GM23338 (cell line): ENCODE results near the gene MEF2D. TPM values are rescaled to one million over a fixed set of nuclear protein-coding genes. Genes with fewer than 3 reads are reported as not detected.

Experiments used
- ATAC-seq: fragments of 200-7000 bp; cut with Tn5 transposase; 3 replicates; pipeline ENCODE4 v1.9.1; 2020
- DNase-seq: peaks from one replicate; pipeline ENCODE4 v3.0.0-alpha.2; 2015; ENCODE audit warnings: low spot score
- H2AFZ ChIP-seq: fragments of 200-600 bp; sonication (generic); 2 replicates; pipeline ENCODE4 v1.8.0; 2016; ENCODE audit warnings: antibody characterized with exemption, mild to moderate bottlenecking, moderate library complexity
- H3F3A ChIP-seq: fragments of 200-600 bp; sonication (generic); replicated peaks from 2 replicates; pipeline ENCODE4 v1.8.0; 2017; ENCODE audit warnings: antibody characterized with exemption, mixed run types, low read depth
- H3K27ac ChIP-seq: fragments of 200-600 bp; sonication (generic); 2 replicates; pipeline ENCODE4 v1.6.1; 2016; ENCODE audit warnings: low read depth
- H3K27me3 ChIP-seq: fragments of 200-600 bp; sonication (generic); 2 replicates; pipeline ENCODE4 v1.8.0; 2016; ENCODE audit warnings: mild to moderate bottlenecking, mixed run types, moderate library complexity; ENCODE audit not compliant: insufficient read depth
- H3K36me3 ChIP-seq: fragments of 200-600 bp; sonication (generic); 2 replicates; pipeline ENCODE4 v1.8.0; 2016; ENCODE audit warnings: mild to moderate bottlenecking; ENCODE audit not compliant: insufficient read depth
- H3K4me1 ChIP-seq: fragments of 200-600 bp; sonication (generic); 2 replicates; pipeline ENCODE4 v1.8.0; 2016; ENCODE audit warnings: mild to moderate bottlenecking, moderate library complexity; ENCODE audit not compliant: insufficient read depth
- H3K4me2 ChIP-seq: fragments of 200-600 bp; sonication (generic); 2 replicates; pipeline ENCODE4 v1.7.1; 2017; ENCODE audit warnings: mixed run types
- H3K4me3 ChIP-seq: fragments of 200-600 bp; sonication (generic); 2 replicates; pipeline ENCODE4 v1.6.1; 2016; ENCODE audit warnings: mixed run types
- H3K79me2 ChIP-seq: fragments of 200-600 bp; sonication (generic); replicated peaks from 2 replicates; pipeline ENCODE4 v1.8.0; 2017; ENCODE audit warnings: mild to moderate bottlenecking; ENCODE audit not compliant: insufficient read depth
- H3K9me2 ChIP-seq: fragments of 200-600 bp; sonication (generic); 2 replicates; pipeline ENCODE4 v1.8.0; 2017; ENCODE audit not compliant: insufficient read depth
- H4K20me1 ChIP-seq: fragments of 200-600 bp; sonication (generic); replicated peaks from 2 replicates; pipeline ENCODE4 v1.8.0; 2017; ENCODE audit warnings: mild to moderate bottlenecking; ENCODE audit not compliant: insufficient read depth
- H3K27ac Mint-ChIP-seq: 2 replicates; pipeline ENCODE4 v1.8.0; 2020; ENCODE audit warnings: inconsistent platforms, mild to moderate bottlenecking, moderate library complexity, mixed read lengths
- H3K27me3 Mint-ChIP-seq: 3 replicates; pipeline ENCODE4 v1.8.0; 2022; ENCODE audit warnings: low read depth, mild to moderate bottlenecking, moderate library complexity, mixed read lengths, inconsistent platforms; ENCODE audit not compliant: insufficient read depth, poor library complexity
- H3K36me3 Mint-ChIP-seq: 3 replicates; pipeline ENCODE4 v1.8.0; 2021; ENCODE audit warnings: low read depth, mild to moderate bottlenecking, inconsistent platforms, moderate library complexity, mixed read lengths
- H3K4me1 Mint-ChIP-seq: 3 replicates; pipeline ENCODE4 v1.8.0; 2020; ENCODE audit warnings: mild to moderate bottlenecking, inconsistent platforms, mixed read lengths
- H3K4me3 Mint-ChIP-seq: 3 replicates; pipeline ENCODE4 v1.8.0; 2021; ENCODE audit warnings: moderate library complexity, mild to moderate bottlenecking, inconsistent platforms, mixed read lengths
- H3K9me3 Mint-ChIP-seq: 3 replicates; pipeline ENCODE4 v1.8.0; 2020; ENCODE audit warnings: moderate library complexity, mild to moderate bottlenecking, inconsistent platforms, mixed read lengths
- CREB1 ChIP-seq: fragments of 250-450 bp; sonication (Bioruptor Pico); IDR thresholded peaks from 2 replicates; pipeline ENCODE4 v1.5.0; 2020; ENCODE audit warnings: low read depth, mild to moderate bottlenecking, moderate library complexity
- CTCF ChIP-seq, 2 experiments: fragments of 200-600 bp in 1 of 2; sonication (generic) in 1 of 2; conservative IDR thresholded peaks; 2 replicates each; pipeline versions ENCODE4 v1.5.1 to v1.6.1; 2016 to 2017; ENCODE audit warnings: antibody characterized with exemption in 2 of 2, low read depth in 2 of 2, mild to moderate bottlenecking in 2 of 2, moderate library complexity in 1 of 2
- ETS1 ChIP-seq: IDR thresholded peaks from 2 replicates; pipeline ENCODE4 v1.6.1; 2016; ENCODE audit warnings: antibody characterized with exemption
- EZH2 ChIP-seq: fragments of 200-600 bp; sonication (generic); IDR thresholded peaks from one replicate; pipeline ENCODE4 v1.8.0; 2017; ENCODE audit warnings: antibody characterized with exemption, mild to moderate bottlenecking, low read depth; ENCODE audit not compliant: unreplicated experiment
- EZH2phosphoT487 ChIP-seq: fragments of 200-600 bp; sonication (generic); IDR thresholded peaks from one replicate; pipeline ENCODE4 v1.8.1; 2018; ENCODE audit warnings: antibody characterized with exemption; ENCODE audit not compliant: unreplicated experiment
- JUNB ChIP-seq: IDR thresholded peaks from one replicate; pipeline ENCODE4 v1.6.1; 2016; ENCODE audit warnings: antibody characterized with exemption; ENCODE audit not compliant: unreplicated experiment
- NANOG ChIP-seq: IDR thresholded peaks from 2 replicates; pipeline ENCODE4 v1.6.1; 2016; ENCODE audit warnings: antibody characterized with exemption, borderline replicate concordance
- POLR2AphosphoS5 ChIP-seq: IDR thresholded peaks from 2 replicates; pipeline ENCODE4 v1.6.1; 2016; ENCODE audit warnings: antibody characterized with exemption, low read depth
- STAT1 ChIP-seq: IDR thresholded peaks from one replicate; pipeline ENCODE4 v1.6.1; 2016; ENCODE audit warnings: antibody characterized with exemption; ENCODE audit not compliant: unreplicated experiment
- ZNF331 ChIP-seq: fragments of 250-450 bp; sonication (Bioruptor Pico); IDR thresholded peaks from 2 replicates; pipeline ENCODE4 v1.5.0; 2020; ENCODE audit warnings: low read depth, mild to moderate bottlenecking, moderate library complexity
- ZNF462 ChIP-seq: fragments of 250-450 bp; sonication (Bioruptor Pico); IDR thresholded peaks from 2 replicates; pipeline ENCODE4 v1.5.0; 2020; ENCODE audit warnings: mild to moderate bottlenecking, moderate library complexity
- polyA plus RNA-seq: library from polyadenylated mRNA; unstranded; fragments of >200 nt; fragmentation: Nextera tagmentation; extraction: Ambion mirVana; gene quantifications from 2 replicates; pipeline ENCODE4 v1.2.1, GENCODE V29; 2016
- total RNA-seq: library from RNA; depleted of rRNA; stranded (reverse); fragments of >200 nt; shearing (Covaris generic); gene quantifications from 2 replicates; pipeline ENCODE4 v1.2.3, GENCODE V29; 2014

The MEF2D gene
- total and polyA plus RNA-seq, 2 experiments from 2014 or later, result 10.6 to 15.5 TPM

- Mint-ChIP-seq H3K4me1 (peaks cover 13% of the 10 kb centered on the region; the same call in 2 of the 3 replicates), H3K27me3 (peaks cover 9% of the 10 kb centered on the region), H3K4me3 (no peak overlapping the region), H3K9me3 (no peaks in the 10 kb centered on the region), H3K27ac (no peak overlapping the region), H3K36me3 (no peaks in the 10 kb centered on the region)
- Histone ChIP-seq H3K27me3 (no peaks in the 10 kb centered on the region), H2AFZ (no peak overlapping the region), H3K27ac (no peak overlapping the region), H3K79me2 (no peaks in the 10 kb centered on the region), H3K36me3 (no peaks in the 10 kb centered on the region), H3K9me2 (no peaks in the 10 kb centered on the region), H3F3A (no peaks in the 10 kb centered on the region), H3K4me2 (no peak overlapping the region), H4K20me1 (no peaks in the 10 kb centered on the region), H3K4me3 (no peak overlapping the region), H3K4me1 (no peaks in the 10 kb centered on the region)
- no peak for ATAC-seq
- TF ChIP-seq ZNF331 (CRISPR knock-in tag), result no peak
- no peak for TF ChIP-seq EZH2phosphoT487
- no peak for TF ChIP-seq CTCF (conservative IDR thresholded peaks at IDR 0.05; ENCODE audit: low read depth in 2 of 2)
- no peak for TF ChIP-seq STAT1
- no peak for TF ChIP-seq POLR2AphosphoS5
- TF ChIP-seq JUNB, result no peak
- no peak for TF ChIP-seq ETS1
- DNase-seq, result no peak
Observed at GRCh38 chr1:156513185-156513584, 12.6 kb upstream of the MEF2D start.

GRCh38 chr1:156511644-156512043, 11.1 kb upstream of the MEF2D start:
- Mint-ChIP-seq H3K27me3 (peaks cover 13% of the 10 kb centered on the region), H3K4me1 (peaks cover 19% of the 10 kb centered on the region; the same call in 2 of the 3 replicates), H3K4me3 (no peak overlapping the region), H3K9me3 (no peaks in the 10 kb centered on the region), H3K36me3 (no peaks in the 10 kb centered on the region), H3K27ac (no peak overlapping the region)
- Histone ChIP-seq H4K20me1 (no peaks in the 10 kb centered on the region), H3K27ac (no peak overlapping the region), H3F3A (no peaks in the 10 kb centered on the region), H3K27me3 (no peaks in the 10 kb centered on the region), H3K9me2 (no peaks in the 10 kb centered on the region), H3K36me3 (no peaks in the 10 kb centered on the region), H3K4me1 (no peaks in the 10 kb centered on the region), H2AFZ (no peak overlapping the region), H3K4me3 (no peak overlapping the region), H3K4me2 (no peak overlapping the region), H3K79me2 (no peaks in the 10 kb centered on the region)
- no peak for DNase-seq
- ATAC-seq, result no peak
- TF ChIP-seq EZH2 (no peak), NANOG (no peak), CREB1 (CRISPR knock-in tag) (no peak), EZH2phosphoT487 (no peak), STAT1 (no peak), ZNF462 (CRISPR knock-in tag) (no peak)
